Fibroblast of peridontal ligament (primary cell): ENCODE measurements around the gene PKN1.
"Not testable (repeated sequence)": the region's sequence is repeated elsewhere in the genome, so short reads cannot be mapped to it uniquely, and the experiment has no call there.

Experiments used
- DNase-seq: peaks from one replicate; pipeline ENCODE4 v3.0.0-alpha.2; 2010; ENCODE audit errors: extremely low read depth

PKN1 gene

GRCh38 chr19:14487370-14488125, 54.4 kb downstream of the PKN1 start:
- DNase-seq: no peak

DNA sequence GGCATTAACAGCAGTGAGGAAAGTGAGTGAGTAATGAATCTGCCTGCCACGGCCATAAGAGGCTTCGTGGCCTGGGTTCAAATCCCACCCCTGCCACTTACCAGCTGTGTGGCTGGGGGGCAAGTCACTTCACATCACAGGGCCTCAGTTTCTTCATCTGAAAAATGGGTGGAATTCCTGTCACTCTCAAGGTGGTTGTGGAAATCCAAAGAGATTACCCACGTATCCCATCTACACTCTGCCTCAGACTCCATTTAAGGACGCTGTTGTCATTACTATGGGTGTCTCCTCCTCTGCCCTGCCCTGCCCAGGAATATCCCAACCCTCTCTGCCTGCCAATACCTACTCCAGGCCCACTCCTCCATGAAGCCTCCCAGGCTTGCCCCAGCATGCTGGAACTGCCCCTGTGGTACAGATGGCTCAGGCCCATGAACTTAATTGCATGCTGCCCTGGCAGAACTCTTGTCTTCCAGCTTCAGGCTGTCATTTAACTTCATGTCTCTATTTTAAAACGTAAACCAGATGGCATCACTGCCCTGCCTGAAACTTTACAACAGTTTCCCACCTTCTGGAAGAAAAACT, 59.7 kb downstream of the PKN1 start:
- no peak for DNase-seq

DNA sequence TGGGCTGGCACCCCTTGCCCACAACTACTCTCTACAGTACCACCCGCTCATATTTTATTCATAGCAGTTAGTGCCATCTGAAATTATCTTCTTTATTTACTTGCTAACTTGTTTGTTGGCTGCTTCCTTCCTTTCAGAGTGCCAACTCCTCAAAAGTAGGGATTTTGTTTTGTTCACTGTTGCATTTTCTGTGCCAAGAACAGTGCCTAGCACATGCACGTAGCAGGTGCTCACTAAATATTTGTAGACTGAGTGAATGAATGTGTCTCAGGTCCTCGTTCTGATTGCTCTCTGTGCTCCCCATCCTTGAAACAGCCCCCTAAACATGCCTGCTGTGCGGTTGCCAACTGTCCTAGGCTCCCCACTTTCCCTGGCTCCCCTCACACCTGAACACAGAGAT, 61.3 kb downstream of the PKN1 start:
- DNase-seq: no peak

DNA sequence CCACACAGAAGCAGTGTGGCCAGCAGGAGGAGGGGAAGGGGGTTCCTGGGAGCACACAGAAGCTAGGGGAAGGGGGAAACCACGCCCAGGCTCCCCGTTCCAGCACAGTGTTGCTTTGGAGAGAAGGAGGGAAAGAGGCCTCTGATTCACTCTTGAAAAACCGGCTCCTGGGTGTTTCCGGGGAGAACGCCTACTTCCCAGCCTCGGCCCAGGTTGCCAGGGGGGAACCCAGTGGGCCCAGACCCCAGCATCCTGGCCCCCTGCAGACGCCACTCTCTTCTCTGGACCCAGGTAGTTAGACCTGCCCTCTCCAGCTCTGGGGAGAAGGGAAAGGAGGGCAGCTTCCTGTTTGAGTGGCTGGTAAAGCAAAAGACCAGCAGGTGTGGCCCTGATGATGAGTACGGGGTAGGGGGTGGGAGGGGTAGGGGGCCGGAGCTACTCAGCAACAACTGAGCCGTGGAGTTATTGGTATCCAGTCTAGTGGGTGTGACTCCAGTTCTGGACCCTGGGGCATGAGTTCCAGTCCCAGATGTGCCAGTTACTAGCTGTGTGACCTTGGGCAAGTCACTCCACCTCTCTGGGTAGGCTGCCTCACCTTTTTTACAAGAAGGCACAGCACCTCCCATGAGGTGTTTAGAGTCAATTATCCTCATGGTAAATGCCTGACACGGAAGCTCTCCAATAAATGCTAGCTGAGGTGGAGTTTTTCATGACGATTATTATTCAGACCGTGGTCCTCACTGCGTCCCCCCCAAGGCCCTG, 62.0 kb downstream of the PKN1 start:
- DNase-seq: no peak

DNA sequence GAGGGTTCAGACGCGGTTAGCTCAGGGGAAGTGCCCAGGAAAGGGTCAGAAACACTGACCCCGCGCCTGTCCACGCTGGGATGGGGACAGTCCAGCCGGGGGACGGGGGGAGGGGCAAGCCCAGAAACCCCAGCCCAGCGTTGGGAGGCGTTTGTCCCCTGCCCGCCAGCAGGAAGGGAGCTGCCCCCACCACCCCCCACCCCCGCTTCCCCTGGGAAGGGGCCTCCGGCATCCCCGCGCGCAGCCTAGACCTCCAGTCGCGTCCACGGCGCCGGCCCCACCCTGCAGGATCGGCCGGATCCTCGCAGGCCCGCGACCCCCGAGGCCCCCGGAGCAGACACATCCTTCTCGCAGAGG, 62.5 kb downstream of the PKN1 start:
- DNase-seq: no peak

DNA sequence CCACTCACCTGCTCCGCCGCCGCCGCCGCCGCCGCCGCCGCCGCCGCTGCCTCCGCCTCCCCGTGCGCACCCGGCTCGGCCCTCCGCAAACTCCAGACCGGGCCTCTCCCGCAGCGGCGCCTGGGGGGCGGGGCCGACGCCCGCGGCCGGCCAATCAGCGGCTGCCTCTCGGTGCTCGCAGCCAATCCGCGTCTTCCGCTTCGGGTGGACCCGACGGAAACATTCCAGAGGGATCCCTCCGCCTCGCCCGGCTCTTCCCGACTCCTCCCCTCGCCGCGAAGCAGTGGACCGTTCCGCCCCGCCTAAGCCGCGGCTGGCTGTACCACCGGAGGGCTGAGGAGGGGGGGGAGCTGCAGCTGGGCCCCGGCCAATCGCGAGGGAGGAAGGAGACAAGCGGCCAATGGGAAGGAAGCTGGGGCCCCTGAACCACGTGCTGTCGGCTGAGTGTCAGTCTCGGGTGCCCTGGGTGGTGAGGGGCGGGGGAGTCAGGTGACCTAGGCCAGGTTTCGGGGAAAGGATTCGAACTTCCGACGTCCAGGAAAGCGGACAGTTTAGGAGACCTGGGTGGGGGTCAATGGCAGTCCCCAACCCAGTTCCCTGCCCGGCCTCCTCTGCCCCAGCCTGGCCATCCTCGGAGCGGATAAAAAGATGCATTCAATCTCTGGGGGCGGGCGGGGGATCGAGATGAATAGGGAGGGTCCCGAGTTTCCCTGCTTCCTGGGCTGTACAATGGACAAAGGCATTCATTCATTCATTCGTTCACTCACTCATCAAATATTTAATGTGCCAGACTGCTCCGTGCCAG, 63.1 kb downstream of the PKN1 start, which contains the start of gene GIPC1:
Gene GIPC1 (minus strand): TSS at position 99 of the 805 bp plus-strand sequence. CDS start 13,151 bp downstream, outside the sequence.
- peak; percentile 97 for DNase-seq

DNA sequence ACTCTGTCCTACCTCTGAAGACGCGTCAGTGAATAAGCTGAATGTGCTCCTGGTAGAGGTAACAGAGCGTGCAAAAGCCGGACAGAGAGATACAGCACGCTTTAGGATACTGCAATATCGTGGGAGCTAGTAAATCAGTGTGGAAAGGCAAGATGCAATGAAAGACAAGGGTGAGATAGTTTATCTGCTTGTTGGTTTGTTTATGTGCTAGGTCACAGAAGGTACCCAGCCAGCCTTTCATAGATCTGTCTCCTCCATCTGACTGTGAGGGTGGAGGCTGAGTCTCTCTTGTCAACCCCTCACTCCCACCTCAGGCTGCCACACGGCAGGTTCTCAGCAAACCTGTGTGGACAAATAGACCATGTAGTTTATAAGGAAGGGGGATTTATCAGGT, 63.7 kb downstream of the PKN1 start:
- no peak for DNase-seq

GRCh38 chr19:14497228-14497921, 64.3 kb downstream of the PKN1 start:
- DNase-seq: no peak

GRCh38 chr19:14502334-14503092, 69.4 kb downstream of the PKN1 start:
- DNase-seq: no peak

- DNase-seq: no peak
Observed at GRCh38 chr19:14503285-14503684, 70.2 kb downstream of the PKN1 start.

GRCh38 chr19:14504575-14504974, 71.5 kb downstream of the PKN1 start:
- DNase-seq: not testable (repeated sequence)

GRCh38 chr19:14505488-14506239, 72.6 kb downstream of the PKN1 start:
- DNase-seq: peak; percentile 41

DNA sequence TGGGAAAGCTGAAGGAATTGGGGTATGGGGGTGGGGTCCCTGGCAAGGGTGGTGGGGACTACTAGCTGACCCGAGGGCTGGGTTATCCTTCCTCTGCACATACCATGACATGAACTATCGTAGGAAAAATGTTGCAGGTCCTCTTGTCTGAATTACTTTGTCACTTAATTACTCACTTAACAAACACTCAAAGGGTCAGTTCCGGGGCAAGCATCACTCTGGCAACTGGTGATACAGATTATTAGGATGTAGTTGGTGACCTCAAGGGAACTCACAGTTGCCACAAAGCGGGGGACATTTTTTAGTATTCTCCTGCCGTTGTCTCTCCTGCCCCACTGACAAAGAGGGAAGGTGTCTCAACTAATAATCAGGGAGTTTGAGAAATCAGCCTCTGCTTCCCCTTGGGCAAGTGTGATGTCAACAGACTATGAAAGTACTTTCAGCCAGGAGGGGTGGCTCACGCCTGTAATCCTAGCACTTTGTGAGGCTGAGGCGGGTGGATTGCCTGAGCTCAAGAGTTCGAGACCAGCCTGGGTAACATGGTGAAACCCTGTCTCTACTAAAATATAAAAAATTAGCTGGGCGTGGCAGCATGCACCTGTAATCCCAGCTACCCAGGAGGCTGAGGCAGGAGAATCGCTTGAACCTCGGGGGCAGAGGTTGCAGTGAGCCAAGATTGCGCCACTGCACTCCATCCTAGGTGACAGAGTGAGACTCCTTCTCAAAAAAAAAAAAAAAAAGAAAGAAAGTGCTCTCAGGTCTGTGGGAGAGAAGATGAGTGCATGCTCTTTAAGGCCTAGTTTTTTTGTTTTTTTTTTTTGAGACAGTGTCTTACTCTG, 74.8 kb downstream of the PKN1 start:
- DNase-seq: no peak

DNA sequence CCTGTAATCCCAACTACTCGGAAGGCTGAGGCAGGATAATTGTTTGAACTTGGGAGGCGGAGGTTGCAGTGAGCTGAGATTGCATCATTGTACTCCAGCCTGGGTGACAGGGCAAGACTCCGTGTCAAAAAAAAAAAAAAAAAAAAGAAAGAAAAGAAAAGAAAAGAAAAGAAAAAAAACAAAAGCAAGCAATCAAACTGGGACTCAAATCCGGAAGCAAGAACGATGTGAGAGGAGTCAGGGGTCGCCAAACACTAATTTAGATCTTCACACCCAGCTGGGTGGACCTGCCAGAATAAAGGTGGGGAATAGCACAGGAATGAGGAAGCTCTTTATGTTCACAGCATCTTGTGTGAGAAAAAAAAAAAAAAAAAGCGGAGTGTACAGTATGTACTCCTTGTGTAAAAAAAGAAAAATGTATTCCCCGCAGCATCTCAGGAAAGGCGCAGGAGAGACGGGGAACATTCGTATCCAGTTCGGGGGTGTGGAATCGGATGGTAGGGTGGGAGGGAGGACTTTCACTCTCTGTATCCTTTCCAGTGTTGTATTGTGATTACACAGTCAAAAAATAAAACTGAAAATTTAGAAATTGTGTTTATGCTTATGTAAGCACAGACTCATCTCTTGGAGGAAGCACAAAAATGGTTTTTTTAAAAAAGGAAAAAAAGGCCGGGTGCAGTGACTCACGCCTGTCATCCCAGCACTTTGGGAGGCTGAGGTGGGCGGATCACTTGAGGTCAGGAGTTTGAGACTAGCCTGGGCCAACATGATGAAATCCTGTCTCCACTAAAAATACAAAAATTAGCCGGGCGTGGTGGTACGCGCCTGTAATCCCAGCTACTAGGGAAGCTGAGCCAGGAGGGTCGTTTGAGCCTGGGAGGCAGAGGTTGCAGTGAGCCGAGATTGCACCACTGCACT, 77.5 kb downstream of the PKN1 start:
- DNase-seq: peak; percentile 91

DNA sequence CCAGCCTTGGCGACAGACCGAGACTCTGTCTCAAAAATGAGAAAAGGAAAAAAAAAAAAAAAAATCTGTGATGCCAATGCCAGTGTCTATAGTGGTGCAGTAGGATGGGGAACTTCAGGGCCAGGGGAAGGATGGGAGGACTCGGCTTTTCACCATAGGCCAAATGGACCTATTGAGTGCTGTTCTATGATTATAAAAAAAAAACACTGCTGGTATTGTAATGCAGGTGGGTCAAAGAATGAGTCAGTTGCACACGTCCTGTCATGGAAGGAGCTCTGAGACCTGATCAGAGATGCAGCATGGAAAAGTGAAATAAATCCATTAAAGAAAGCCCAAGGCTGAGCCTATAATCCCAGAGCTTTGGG, 78.1 kb downstream of the PKN1 start:
- DNase-seq: no peak

DNA sequence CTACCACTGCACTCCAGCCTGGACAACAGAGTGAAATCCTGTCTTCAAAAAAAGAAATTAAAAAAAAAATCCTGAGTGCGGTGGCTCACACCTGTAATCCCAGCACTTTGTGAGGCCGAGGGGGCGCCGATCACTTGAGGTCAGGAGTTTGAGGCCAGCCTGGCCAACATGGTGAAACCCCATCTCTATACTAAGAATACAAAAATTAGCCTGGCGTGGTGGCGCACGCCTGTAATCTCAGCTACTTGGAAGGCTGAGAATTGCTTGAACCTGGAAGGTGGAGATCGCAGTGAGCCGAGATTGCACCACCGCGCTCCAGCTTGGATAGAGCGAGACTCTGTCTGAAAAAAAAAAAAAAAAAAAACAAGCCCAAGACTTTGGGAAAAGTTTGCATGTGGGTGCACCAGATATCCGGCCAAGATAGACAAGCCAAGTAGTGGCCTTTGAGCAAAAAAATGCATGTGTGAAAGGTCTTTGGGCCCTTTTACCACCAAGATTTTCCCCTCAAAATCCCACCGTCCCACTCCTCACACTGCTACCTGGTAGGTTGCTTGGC, 79.4 kb downstream of the PKN1 start:
- DNase-seq: no peak

DNA sequence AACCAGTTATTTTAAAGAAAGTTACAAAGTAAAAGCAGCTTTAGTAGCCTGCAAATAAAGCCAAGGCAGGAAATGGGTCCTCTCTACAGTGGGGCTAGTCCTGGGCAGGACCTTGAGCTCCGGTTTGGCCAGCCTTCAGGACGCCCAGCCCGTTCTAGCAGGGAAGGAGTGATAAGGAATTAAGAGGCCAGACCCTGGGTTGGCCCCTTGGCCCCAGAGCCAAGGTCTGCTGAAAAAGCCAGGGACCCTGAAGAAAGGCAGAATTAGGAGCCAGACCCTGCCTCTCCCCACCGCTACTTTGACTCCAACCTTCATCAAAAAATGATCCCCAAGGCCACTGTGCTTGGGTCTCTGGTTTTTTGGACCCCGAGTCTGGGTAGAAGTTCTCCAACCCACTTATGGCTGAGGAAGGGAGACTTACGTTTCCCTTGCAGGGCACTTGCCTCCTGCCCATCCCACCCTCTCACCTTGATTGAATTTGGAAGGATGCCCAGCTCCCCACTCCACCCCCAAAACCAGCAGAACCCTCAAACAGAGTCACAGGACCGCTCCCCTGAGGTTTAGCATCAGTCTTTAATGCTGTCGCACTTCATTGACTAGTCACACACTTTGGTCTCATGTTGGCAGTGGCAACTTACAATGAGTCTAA, 81.2 kb downstream of the PKN1 start:
- no peak for DNase-seq
